Forelimb muscle (tissue), 1 donor: ENCODE measurements around the gene SIPA1L3. TPM values are rescaled to one million over a fixed set of nuclear protein-coding genes. Genes with fewer than 3 reads are reported as not detected.

Source experiments
- DNase-seq: peaks from one replicate; pipeline ENCODE4 v3.0.0-alpha.2; 2013; ENCODE audit warnings: low read depth
- polyA plus RNA-seq: library from polyadenylated mRNA; unstranded; fragments of 120-200 nt; gene quantifications from one replicate; pipeline ENCODE4 v1.2.1, GENCODE V29; 2013; ENCODE audit not compliant: insufficient read length

Gene SIPA1L3
- polyA plus RNA-seq, 1 donor: 9.8 TPM

DNA sequence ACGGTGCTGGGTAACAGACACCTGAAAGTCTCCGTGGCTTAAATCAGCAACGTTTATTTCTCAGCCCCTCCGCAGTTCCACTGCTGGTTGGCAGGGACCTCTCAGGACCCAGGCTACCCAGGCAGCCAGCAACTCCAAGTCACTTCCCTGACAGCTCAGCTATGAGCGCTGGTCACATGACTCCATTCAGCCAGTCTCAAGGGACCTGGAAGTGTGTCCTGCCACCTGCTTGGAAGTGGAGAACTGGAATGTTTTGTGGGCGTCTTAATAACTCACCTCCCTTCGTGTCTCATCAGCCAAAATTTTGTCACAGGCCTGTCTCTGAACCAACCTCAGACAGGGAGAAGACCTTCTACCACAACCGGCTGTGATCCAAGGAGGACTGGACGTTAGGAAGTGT is 244.2 kb downstream of the SIPA1L3 start:
- DNase-seq: no peak

DNA sequence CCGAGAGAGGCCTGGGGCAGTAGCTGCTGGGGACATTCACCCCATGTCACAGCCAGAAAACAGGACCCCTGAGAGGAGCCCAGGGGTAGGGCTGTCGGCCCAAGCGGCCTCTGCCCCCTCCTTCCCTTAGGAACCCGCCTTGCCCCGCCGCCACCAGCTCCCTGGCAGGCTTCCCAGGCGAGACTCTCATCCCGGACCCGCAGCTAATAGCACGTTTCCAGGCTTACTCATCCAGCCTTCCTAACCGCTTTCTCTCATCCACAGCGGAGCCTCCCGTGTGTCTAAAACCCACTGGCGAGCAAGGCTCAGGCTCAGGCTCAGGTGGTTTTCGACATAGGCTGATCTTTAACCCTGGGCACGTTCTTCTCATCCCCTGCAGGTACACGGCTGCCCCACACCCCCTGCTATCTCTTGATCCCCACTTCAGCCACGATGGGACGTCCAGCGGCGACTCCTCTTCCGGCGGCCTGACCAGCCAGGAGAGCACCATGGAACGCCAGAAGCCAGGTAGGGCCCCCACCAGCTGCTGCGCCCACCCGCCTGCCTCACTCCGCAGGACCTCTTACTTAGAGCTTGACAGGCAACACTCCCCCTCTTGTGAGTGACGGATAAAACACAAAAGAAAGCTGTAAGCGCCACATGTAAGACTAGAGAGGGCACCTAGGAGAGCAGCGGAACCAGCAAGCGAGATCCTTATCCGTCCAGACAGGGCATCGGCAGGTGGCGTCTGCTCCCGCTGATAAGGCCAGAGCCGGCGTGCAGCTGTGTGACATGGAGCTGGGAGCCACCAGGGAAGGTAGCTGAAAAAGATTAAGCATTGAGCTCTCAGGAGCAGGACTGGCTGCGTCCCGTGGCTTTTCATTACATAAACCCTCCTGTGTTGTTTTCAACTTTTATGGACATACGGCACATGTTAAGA is 245.7 kb downstream of the SIPA1L3 start:
- no peak for DNase-seq

DNA sequence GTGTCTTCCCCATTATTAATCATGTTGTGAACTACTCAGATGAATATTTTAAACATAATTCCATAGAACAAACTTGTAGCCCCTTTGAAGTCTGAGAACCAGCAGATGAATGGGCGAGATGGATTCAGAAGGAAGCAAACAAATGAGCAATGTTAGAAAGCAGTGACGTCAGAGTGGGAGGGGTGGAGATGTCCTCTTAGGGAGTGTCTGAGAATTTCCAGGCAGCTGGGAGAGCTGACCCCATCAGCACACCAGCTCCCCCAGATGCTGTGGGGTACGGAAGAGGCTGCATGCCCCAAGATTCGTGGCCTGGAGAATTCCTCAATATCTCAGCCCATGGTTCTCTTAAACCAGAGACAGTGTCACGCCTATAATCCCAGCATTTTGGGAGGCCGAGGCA is 248.4 kb downstream of the SIPA1L3 start:
- DNase-seq: no peak

DNA sequence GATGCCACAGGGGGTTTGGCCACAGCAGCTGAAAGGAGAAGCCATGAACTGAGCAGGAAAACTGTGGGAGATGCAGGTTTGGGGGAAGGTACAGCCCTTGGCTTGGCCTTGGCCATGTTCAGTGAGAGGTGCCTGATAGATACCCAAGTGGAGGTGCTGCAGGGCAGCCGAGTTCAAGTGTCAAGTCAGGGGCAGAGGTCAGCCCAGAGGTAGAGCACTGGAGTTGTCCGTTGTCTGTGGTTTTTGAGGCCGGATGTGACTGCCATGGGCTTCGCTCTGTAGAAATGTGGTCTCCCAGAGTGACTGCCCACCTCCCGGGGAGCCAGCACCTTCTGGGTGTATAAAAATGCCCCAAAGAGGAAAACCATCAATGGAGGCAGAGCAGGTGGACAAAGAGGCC is 251.7 kb downstream of the SIPA1L3 start:
- DNase-seq: no peak

DNA sequence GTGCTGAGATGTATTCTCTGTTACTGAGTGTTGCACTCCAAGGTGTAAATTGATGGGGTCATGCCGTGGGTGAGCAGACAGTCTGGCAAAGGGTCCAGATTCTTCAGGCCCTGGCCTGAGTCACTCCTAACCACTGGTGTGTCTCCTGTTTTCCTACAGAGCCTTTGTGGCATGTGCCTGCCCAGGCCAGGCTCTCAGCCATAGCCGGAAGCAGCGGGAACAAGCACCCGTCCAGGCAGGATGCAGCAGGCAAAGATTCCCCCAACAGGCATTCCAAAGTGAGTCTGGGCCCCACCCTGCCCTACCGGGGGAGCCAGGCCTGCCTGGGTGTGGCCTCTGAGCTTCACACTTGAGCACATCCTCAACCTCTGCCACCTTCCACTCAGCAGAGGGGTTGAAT is 255.1 kb downstream of the SIPA1L3 start:
- DNase-seq: no peak

DNA sequence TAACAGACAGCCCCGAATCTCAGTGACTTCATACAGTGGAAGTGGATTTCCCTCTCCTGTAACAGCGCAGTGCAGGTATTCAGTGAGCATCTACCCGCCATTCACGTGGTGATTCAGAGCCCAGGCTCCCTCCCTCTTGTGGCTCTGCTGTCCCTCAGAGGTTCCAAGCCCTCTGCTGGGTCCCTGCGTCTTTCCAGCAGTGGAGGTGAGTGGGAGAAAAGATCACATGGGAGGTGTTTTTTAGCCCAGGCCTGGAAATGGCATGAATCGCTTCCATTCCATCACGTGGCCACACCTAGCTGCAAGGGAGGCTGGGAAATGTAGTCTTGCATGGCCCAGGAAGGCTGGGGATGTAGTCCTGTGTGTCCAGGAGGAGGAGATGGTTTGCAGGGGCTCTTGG is 255.6 kb downstream of the SIPA1L3 start:
- no peak for DNase-seq

DNA sequence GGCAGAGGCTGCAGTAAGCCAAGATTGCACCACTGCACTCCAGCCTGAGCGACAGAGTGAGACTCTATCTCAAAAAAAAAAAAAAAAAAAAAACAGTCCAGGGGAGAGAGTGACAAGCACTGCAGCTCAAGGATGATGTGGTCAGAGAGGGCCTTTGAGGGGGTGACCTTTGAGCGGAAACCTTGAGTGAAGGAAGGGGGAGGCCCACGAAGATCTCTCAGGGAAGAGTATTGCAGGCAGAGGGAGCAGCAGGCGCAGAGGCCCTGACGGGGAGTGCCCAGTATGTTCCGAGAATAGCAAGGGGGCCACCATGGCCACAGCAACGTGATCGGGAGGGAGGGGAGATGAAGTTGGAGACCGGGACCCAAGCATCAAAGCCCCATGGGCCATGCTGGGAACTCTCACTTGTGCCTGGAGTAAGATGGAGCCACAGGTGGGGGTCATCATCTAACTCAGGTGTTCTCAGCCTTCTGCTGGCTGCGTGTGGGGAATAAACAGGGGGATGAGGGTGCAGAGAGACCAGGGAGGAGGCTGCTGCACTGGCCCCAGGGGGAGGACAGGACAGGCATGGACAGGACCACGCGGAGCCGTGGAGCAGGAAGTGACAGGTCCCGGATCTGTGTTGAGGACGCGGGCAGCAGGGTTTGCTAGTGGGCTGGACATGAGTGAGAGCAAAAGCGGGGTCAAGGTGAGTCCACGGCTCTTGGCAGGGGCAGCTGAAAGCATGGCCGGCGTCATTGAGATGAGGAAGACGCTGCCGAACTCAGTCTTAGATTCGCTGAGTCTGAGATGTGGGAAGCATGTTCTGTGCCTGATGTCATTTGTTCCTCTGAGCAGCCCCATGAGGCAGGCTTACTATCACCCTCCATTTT is 256.6 kb downstream of the SIPA1L3 start:
- no peak for DNase-seq

DNA sequence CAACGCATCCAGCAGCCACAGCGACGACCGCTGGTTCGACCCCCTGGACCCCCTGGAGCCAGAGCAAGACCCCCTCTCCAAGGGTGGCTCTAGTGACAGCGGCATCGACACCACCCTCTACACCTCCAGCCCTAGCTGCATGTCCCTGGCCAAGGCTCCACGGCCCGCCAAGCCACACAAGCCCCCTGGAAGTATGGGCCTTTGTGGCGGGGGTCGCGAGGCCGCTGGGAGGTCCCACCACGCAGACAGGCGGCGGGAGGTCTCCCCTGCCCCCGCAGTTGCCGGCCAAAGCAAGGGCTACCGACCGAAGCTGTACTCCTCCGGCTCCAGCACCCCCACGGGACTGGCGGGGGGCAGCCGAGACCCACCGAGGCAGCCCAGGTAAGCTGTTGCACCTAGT is 257.5 kb downstream of the SIPA1L3 start:
- no peak for DNase-seq

DNA sequence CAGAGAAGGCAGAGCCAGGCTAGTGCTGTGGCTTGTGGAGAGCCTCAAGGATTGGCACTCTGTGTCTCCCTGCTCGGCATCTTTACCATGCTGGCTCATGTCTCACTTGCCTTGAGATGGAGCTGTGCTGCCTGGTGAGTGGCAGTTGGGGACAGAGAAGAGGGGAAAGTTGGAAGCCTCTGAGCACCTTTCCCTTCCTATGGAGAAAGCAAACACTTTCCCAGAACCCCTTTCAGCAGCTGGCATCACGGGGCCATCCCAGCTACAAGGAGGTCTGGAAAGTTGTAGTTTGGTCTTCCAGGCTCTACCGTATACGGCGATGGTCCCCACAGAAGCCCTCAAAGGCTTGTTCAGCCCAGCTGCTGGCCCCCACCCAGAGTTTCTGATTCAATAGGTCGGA is 258.3 kb downstream of the SIPA1L3 start:
- DNase-seq: no peak

DNA sequence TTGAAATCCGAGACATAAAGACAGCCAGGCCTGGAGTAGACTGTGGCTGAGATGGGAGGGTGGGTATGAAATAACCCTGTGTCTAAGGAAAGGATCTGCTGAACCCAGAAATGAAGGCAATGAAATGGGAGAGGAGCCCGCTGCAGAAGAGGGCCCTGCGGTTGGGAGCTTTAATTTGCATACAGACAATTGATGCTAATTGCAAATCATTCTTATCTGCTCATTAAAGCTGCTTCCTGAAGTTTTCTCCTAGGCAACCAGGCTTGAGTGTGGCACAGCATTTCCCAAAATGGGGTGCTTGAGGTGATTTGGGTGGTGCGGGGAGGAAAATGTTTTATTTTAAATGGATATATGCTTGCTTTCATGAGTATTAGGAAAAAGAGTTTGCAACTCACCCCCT is 261.6 kb downstream of the SIPA1L3 start:
- no peak for DNase-seq

DNA sequence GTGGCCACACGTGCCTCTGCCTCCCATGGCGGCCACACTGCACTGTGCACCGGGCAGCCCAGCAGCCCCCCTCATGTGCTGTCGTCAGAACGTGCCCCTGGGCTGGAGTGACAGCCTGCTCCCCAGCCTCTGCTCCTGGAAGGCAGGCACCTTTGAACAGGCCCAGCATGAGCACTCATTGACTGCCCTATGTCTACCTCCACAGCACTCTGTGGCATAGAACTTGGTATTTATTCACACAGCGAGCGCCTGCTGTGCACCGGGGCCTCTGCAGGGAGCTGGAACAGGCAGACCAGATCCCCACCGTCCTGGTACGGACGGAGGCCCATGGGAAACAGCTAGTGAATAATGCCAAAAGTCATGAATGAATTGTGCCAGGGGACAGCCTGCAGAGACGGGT is 263.3 kb downstream of the SIPA1L3 start:
- DNase-seq: no peak

DNA sequence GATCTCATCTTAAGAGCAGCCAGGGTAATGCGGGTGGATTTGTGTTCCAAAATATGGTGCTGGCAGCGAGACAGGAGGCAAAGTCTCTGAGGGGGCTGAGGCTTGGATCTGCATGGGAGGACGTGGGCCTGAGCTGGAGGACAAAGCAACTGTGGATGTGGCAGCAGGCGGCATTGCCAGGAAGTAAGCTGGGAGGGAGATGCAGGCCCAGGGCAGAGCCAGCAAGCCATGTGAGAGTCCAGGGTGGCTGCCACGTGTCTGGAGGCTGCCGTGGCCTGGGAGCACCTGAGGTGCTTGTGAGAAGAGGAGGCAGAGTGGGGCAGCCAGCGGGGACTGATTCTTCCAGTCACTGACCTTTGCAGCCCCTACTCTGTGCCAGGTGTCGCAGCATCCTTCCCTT is 265.0 kb downstream of the SIPA1L3 start:
- DNase-seq: no peak

DNA sequence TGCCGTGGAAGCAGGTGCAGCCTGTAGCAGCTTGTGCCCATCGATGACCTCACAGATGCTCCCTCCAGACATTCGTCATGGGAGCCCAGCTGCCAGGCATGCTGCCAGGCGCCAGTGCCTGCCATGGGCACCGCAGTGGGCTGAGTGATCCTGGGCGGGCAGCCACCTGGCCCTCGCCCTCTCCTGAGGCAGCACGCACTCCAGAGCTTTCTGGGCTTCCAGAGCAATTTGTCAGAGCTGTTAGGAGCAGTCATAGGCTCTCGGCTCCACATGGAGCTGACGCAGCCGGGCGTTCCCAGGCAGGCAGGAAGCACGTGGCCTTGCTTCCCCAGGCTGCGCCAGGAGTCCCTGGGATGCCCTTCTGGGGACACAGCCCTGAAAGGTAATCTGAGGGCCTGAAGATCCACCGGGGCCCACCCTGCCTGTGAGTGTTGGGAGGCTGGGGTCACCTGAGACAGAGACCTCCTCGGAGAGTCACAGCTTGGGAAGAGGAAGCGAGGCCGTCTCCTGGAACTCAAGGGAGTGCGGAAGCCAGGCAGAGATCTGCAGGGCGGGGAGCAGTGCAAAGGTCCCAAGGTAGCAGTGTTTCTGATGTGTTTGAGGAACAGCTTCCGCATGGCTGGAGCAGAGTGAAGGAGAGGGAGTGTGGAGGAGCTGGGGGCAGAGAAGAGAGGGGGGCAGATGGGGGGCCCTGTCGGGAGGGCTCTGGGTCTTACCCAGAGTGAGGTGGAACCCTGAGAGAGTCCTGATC is 266.5 kb downstream of the SIPA1L3 start:
- DNase-seq: no peak

DNA sequence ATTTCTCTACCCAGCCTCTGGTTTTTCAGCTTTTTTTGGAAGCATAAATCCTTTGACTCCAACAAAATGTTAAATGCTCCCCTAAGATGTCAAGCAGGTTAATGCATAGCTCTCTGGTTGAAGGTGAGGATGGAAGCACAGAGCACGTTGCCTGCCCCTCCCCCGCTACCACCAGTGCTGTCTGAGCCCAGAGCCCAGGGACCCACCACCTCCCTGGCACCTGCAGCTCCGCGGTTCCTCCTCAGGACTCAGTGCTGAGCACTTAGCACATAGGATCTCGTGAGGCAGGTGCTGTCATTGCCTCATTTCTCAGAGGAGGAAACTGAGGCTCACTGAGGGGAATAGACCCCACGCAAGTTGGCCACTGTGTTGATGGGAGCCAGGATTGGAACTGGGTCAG is 268.4 kb downstream of the SIPA1L3 start:
- DNase-seq: no peak

DNA sequence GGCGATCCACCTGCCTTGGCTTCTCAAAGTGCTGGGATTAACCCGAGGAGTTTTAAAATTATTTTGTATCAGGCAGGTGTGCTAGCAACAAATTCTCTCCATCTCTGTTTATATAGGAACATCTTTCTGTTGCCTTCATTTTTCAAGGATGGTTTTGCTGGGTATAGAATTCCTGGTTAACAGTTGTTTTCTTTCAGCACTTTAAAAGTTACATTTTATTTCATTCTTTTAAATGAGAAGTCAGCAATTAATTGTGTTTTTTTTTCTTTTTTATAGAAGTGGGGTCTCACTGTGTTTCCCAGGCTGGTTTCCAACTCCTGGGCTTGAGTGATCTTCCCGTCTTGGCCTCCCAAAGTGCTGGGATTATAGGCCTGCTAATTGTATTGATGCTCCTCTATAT is 273.1 kb downstream of the SIPA1L3 start:
- no peak for DNase-seq

DNA sequence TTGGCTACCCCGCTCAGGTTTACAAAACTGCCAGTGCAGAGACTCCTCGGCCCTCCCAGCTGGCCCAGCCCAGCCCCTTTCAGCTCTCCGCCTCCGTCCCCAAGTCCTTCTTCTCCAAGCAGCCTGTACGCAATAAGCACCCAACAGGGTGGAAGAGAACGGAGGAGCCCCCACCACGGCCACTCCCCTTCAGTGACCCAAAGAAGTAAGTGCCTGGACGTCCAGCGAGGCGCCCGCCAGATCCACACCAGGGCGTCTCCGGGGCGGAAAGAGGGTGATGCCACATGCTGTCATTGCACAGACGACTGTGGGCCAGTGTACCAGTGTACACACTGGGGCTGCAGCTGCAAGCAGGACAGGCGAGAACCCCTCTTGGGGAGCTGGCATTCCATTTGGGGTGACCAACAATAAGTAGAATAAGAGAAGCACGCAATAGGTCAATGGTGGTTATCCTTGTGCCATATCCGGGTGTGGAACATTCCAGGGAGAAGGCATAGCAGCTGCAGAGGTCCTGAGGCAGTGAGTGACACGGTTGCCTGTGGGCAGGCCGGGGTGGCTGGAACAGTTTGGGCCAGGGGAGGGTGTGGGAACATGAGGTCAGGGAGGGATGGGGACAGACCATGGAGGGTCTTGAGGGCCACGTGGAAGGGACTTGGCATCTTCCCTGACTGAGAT is 275.7 kb downstream of the SIPA1L3 start:
- no peak for DNase-seq

DNA sequence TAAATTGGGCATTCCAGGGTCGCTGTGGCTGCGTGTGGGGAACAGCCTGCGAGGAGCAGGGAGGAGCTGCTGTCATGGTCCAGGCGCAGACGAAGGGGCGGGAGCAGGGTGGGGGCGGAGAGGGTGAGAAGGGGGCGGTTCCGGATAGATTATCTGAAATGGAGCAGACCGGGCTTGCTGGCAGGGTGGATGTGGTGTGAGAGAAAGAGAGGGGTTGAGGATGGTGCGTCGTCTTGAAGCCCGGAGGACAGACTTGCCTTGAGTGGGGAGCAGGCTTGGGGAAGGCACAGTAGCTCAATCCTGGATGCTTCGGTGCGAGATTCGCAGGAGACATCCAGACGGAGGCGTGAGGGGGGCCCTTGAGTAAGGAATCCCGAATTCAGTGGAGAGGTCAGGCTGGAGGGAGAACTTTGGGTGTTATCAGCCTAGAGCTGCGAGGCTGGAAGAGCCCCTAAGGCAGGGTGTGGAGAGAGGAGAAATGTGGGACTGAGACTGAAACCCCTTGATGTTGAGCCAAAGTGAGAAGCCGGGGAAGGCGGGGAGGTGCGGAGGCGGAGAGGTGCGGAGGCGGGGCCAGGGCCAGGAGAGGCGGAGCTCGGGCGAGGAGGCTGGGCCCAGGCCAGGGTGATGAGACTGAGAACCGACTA is 276.4 kb downstream of the SIPA1L3 start:
- DNase-seq: no peak

DNA sequence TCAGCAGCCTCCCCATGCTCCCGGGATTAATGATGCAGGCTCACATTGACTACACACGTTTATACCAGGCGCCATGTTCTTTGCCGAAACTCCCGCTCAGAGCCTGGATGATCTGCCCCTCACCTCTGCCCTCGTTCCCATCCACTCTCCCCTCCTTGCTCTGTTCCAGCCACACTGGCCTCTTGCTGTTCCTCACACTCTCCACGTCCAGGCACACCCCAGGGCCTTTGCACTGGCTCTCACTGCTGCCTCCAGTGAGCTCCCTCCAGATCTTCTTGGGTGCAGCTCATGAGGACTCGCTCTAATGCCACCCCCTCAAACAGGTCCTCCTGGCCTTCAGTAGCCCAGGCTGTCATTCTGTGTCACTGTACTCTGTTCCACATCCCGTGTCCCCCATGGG is 277.8 kb downstream of the SIPA1L3 start:
- DNase-seq: no peak

DNA sequence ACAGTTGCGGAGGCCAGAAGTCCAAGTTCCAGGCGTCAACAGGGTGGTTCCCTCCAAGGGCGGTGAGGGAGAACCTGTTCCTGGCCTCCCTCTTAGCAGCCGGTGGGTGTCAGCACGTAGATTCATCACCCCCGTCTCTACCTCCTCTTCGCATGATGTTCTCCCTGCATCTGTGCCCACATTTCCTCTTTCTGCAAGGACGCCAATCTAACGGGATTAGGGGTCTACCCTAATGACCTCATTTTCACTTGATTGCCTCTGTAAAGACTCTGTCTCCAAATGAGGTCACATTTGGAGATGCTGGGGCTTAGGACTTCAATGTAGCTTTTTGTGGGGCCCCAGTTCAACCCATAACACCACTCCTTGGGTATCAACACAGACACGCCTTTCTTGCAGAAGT is 278.6 kb downstream of the SIPA1L3 start:
- no peak for DNase-seq

DNA sequence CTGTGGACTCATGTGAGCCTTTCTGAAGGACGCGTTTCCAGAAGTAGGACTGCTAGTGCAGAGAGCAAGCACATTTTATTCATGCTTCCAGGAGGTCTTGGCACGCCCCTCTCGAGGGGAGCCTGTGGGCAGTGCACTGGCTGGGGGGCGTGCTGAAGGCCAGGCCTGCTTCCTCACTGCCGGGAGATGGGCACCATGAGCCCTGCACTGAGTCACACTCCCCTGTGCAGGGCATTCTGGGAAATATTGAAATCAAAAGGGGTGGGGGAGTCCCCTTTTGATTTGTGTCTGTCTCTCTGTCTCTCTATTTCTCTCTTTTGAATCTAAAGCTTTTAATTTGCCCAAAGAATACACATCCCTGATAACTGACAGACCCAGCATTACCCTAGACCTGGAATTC is 283.1 kb downstream of the SIPA1L3 start:
- no peak for DNase-seq

DNA sequence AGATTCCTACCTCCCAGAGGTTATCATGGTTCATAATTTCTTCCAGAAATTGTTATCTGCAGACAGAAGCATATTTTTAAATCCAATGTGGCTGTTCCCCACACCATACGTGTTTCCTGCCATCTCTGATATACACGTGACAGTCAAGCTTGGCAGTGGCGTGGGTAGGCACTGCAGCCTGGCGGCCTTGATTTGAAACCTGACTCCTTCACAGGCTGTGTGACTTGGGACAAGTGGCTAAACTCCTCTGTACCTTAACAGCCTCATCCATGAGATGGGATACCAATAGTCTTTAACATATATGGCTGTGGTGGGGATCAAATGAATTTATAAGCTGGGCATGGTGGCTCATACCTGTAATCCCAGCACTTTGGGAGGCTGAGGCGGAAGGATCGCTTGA is 283.8 kb downstream of the SIPA1L3 start:
- DNase-seq: no peak
